ENCODE data around the gene LCOR.

DNA sequence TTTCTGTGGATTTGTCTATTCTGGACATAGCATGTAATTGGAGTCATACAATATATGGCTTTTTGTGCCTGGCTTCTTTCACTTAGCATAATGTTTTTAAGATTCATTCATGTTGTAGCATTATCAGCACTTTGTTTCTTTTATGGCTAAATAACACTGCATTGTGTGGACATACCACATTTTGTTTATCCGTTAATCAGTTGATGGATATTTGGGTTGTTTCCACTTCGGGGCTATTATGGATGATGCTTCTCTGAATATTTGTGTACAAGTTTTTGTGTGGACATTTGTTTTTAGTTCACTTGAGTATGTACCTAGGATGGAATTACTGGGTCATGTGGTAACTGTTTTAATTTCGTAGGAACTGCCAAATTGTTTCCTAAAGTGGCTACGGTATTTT lies 6.4 kb downstream of the LCOR start:
- TF ChIP-seq GATA3 (IDR thresholded peaks at IDR 0.05; ENCODE audit: low read depth, low read length) = no peak
- no peak for TF ChIP-seq GATA2 (IDR thresholded peaks at IDR 0.05; ENCODE audit: low read depth, low read length)

Measured in SH-SY5Y (cell line).